Esophagus squamous epithelium (tissue), 5 donors: ENCODE results near the gene MAGI1. TPM values are rescaled to one million over a fixed set of nuclear protein-coding genes. Genes with fewer than 3 reads are reported as not detected.

Source experiments
- DNase-seq: peaks from one replicate; lab custom pipeline; 2025; lab: John Stamatoyannopoulos, UW
- H3K27ac ChIP-seq, 4 donors: fragments of 200-600 bp; sonication (generic); one replicate each; pipeline ENCODE4 v1.5.1; 2016 to 2019; ENCODE audit warnings: mild to moderate bottlenecking in 1 of 4
- H3K27me3 ChIP-seq, 4 donors: fragments of 200-600 bp; sonication (generic); 1 replicate in 3 of 4; 2 replicates in 1 of 4; pipeline versions ENCODE4 v1.5.1 to v1.6.0; 2017 to 2021; ENCODE audit warnings: antibody characterized with exemption in 1 of 4
- H3K36me3 ChIP-seq, 3 donors: fragments of 200-600 bp; sonication (generic); one replicate each; pipeline ENCODE4 v1.5.1; 2016 to 2019
- H3K4me1 ChIP-seq, 3 donors: fragments of 200-600 bp; sonication (generic); one replicate each; pipeline ENCODE4 v1.5.1; 2017 to 2019
- H3K4me3 ChIP-seq, 4 donors: fragments of 200-600 bp; sonication (generic); 1 replicate in 3 of 4; 2 replicates in 1 of 4; pipeline ENCODE4 v1.5.1; 2016 to 2019; ENCODE audit warnings: mild to moderate bottlenecking in 2 of 4, moderate library complexity in 1 of 4
- H3K9me3 ChIP-seq, 3 donors: fragments of 200-600 bp; sonication (generic); one replicate each; pipeline ENCODE4 v1.5.1; 2016 to 2019
- POLR2A ChIP-seq, 4 donors: fragments of 450-650 bp; IDR thresholded peaks; one replicate each; pipeline ENCODE4 v1.6.1; 2017; ENCODE audit warnings: antibody characterized with exemption in 4 of 4, mild to moderate bottlenecking in 4 of 4, moderate library complexity in 3 of 4
- WGBS, 2 donors: methylation state at CpG; one replicate each; pipeline ENCODE4 v1.1.5; 2018; 5-methylcytosine and 5-hydroxymethylcytosine counted together
- intact Hi-C: fragments of 100-400 bp; cut with DNase I; formaldehyde crosslinking; loops from one replicate; pipeline ENCODE4 v1.15.0; 2022
- total RNA-seq, 4 donors: library from RNA; depleted of rRNA; stranded (reverse); fragments of >200 nt; gene quantifications; one replicate each; pipeline ENCODE4 v1.1.0, GENCODE V29; 2016
- TF ChIP-seq, protein P1 (sequence below), 6 experiments: fragments of 450-650 bp in 4 of 6; fragments of 200-600 bp in 2 of 6; sonication (generic) in 2 of 6; IDR thresholded peaks; one replicate each; pipeline ENCODE4 v1.5.1; 2016 to 2019; ENCODE audit warnings: antibody characterized with exemption in 6 of 6, mild to moderate bottlenecking in 4 of 6, moderate library complexity in 4 of 6
- donor health status: DM: yes; HTN: yes; CAD: no.

Gene MAGI1
- total RNA-seq, 4 donors from 2014 or later = 12.0 to 28.2 (median 21.1) TPM

DNA sequence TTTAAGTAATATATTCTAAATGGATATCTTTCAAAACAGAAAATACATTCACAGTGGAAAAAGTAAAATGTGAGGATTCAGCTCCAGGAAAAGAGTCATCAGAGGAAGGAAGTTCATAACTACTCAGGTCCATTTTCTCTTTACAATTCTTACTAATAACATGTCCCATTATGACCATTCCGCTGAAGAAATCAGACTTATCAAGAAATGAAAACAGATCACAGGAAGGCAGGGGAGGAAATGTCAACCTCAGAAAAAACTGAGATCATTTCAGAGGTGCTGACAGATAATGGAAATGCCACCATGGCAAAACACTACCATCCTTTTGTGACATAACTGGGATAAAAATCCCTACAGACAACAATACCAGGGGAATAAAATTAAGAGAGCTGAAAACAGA, 139.5 kb downstream of the MAGI1 start:
- TF ChIP-seq, protein P1, sequence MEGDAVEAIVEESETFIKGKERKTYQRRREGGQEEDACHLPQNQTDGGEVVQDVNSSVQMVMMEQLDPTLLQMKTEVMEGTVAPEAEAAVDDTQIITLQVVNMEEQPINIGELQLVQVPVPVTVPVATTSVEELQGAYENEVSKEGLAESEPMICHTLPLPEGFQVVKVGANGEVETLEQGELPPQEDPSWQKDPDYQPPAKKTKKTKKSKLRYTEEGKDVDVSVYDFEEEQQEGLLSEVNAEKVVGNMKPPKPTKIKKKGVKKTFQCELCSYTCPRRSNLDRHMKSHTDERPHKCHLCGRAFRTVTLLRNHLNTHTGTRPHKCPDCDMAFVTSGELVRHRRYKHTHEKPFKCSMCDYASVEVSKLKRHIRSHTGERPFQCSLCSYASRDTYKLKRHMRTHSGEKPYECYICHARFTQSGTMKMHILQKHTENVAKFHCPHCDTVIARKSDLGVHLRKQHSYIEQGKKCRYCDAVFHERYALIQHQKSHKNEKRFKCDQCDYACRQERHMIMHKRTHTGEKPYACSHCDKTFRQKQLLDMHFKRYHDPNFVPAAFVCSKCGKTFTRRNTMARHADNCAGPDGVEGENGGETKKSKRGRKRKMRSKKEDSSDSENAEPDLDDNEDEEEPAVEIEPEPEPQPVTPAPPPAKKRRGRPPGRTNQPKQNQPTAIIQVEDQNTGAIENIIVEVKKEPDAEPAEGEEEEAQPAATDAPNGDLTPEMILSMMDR (IDR thresholded peaks at IDR 0.05) = no peak
- no peak for TF ChIP-seq POLR2A (IDR thresholded peaks at IDR 0.05)
- intact Hi-C loops = no loop called here
- DNase-seq = no peak
- no peaks in the 10 kb centered on the region for H3K9me3 ChIP-seq
- 60 to 93% methylated on average over 1 of the region's 1 CpG for WGBS, 2 donors
- no peak overlapping the region for H3K4me3 ChIP-seq
- H3K36me3 ChIP-seq = no peaks in the 10 kb centered on the region
- no peaks in the 10 kb centered on the region for H3K27me3 ChIP-seq
- H3K27ac ChIP-seq = no peak overlapping the region
- H3K4me1 ChIP-seq = peaks cover 5 to 37% (median 6%) of the 10 kb centered on the region in 3 donors

DNA sequence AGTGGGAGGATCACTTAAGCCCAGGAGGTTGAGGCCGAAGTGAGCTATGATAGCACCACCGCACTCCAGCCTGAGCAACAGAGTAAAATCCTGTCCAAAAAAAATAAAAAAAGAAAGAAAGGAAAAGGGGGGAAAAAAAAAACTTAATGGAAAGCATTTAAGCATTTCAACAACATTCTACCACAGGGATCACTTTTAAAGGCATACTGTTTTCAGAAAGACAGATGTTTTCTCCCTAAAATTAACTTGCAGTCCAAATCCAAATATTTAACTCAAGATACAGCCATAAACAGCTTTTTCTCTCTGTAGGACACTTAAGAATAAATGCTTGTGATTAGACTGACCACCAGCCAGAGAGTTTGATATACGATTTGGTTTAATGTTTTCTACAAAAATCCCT, 141.0 kb downstream of the MAGI1 start:
- no peak for TF ChIP-seq POLR2A (IDR thresholded peaks at IDR 0.05)
- TF ChIP-seq, protein P1 (IDR thresholded peaks at IDR 0.05) = no peak
- Histone ChIP-seq H3K4me3 (no peak overlapping the region), H3K27ac (no peak overlapping the region), H3K27me3 (no peaks in the 10 kb centered on the region), H3K9me3 (no peaks in the 10 kb centered on the region), H3K36me3 (no peaks in the 10 kb centered on the region), H3K4me1 (peaks cover 3 to 32% (median 6%) of the 10 kb centered on the region in 3 donors)
- DNase-seq = no peak
- intact Hi-C loops = no loop called here
- 52 to 73% methylated on average over 3 of the region's 3 CpGs for WGBS, 2 donors

DNA sequence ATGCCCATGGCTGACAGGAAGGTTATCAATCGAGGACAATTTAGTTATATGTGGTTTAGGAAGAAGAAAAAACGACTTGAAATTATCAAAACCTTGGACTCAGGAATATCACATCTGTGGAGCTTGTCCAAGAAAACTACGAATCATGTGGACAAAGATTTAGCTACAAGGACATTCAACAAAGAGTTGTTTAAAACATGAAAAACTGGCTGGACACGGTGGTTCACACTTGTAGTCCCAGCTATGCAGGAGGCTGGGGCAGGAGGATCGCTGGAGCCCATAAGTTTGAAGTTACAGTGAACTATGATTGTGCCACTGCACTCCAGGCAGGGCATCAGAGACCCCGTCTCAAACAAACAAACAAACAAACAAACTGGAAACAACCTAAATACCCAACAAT, 142.4 kb downstream of the MAGI1 start:
- no peak for TF ChIP-seq POLR2A (IDR thresholded peaks at IDR 0.05)
- TF ChIP-seq, protein P1 (IDR thresholded peaks at IDR 0.05) = no peak
- Histone ChIP-seq H3K4me1 (peaks cover 0 to 18% (median 6%) of the 10 kb centered on the region in 3 donors), H3K36me3 (no peaks in the 10 kb centered on the region), H3K27me3 (no peaks in the 10 kb centered on the region), H3K4me3 (no peak overlapping the region), H3K27ac (no peak overlapping the region), H3K9me3 (no peaks in the 10 kb centered on the region)
- DNase-seq = no peak
- WGBS, 2 donors = 65 to 68% methylated on average over 6 of the region's 6 CpGs
- intact Hi-C loops = no loop called here

DNA sequence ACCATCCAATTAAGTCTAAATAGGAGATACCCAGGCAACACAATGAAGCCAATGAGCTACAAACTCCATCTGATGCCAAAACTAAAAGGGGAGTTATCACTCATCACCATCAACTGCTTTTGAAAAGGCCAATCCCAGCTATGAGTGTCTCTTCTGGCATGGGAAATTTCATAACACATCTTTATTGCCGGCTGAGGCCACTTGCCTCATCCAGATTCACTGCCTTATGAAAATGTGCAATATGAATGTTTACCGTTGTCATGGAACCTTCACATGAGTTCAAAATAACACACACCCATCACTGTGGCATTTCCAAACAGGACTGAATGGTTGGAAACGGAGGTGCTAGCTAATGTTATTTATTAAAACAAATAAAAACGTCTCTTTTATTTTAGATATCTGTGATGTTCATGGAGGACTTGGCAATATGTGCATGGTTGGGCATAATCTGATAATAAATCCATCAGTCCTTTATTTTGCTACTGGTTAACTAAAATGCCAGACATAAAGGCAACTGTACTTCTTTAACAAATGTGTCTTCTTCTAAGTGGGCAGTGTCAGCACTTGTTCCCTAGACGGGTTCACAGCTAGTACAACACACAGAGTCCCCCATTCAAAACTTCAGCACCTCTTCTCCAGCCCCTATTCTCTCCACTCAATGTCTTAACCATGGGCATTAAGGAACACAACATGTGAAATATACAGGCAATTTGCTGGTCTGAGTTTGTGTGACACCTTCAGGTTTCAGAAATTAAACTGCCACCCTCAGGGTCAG, 143.9 kb downstream of the MAGI1 start:
- Histone ChIP-seq H3K27ac (no peak overlapping the region), H3K9me3 (no peaks in the 10 kb centered on the region), H3K27me3 (no peaks in the 10 kb centered on the region), H3K4me3 (no peak overlapping the region), H3K4me1 (peaks cover 0 to 8% (median 0%) of the 10 kb centered on the region in 3 donors), H3K36me3 (no peaks in the 10 kb centered on the region)
- TF ChIP-seq, protein P1 (IDR thresholded peaks at IDR 0.05) = no peak
- TF ChIP-seq POLR2A (IDR thresholded peaks at IDR 0.05) = no peak
- WGBS, 2 donors = 38 to 39% methylated on average over 5 of the region's 5 CpGs
- intact Hi-C loops = no loop called here
- no peak for DNase-seq

DNA sequence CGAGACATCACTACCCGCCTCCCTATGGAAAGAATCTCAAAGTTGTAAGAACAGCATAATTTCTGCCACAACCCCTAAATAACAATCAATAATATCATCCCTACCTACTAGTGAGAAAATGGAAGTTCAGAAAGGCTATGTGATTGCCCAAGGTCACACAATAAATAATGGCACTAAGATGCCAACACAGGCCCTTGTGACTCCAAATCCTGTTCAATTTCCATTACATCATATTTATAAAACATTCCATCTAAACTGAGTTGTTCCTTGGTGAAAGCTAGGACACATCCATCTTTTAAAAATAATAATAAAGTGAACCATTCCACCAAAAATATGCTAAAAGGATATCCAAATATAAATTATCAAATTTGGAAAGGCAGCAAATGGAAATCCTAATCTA, 144.6 kb downstream of the MAGI1 start:
- TF ChIP-seq, protein P1 (IDR thresholded peaks at IDR 0.05) = no peak
- no peak for TF ChIP-seq POLR2A (IDR thresholded peaks at IDR 0.05)
- Histone ChIP-seq H3K4me3 (no peak overlapping the region), H3K27ac (no peak overlapping the region), H3K27me3 (no peaks in the 10 kb centered on the region), H3K4me1 (peaks cover 1 to 14% (median 5%) of the 10 kb centered on the region in 3 donors), H3K9me3 (no peaks in the 10 kb centered on the region), H3K36me3 (no peaks in the 10 kb centered on the region)
- 94 to 97% methylated on average over 2 of the region's 2 CpGs for WGBS, 2 donors
- DNase-seq = no peak
- intact Hi-C loops = no loop called here
